Measurements from ENCODE around the gene GGT7. TPM values are rescaled to one million over a fixed set of nuclear protein-coding genes. Genes with fewer than 3 reads are reported as not detected.
A peak's percentile ranks its signal among the peaks of the same experiment; 100 is the strongest.

Gene GGT7
- total and polyA plus RNA-seq, 9 of the 15 experiments (the other 6 are each of a cell fraction or from before 2014, with no cell fraction given): 0.04 to 18.3 (median 5.9) TPM

- no peak for TF ChIP-seq ZNF408 (CRISPR knock-in tag; IDR thresholded peaks at IDR 0.05; ENCODE audit: low read depth)
- TF ChIP-seq MIER1 (IDR thresholded peaks at IDR 0.05; ENCODE audit: low read depth): no peak
- peak; percentile 87 for TF ChIP-seq CBFA2T2 (conservative IDR thresholded peaks at IDR 0.05)
- no peak for TF ChIP-seq ATF4 (CRISPR knock-in tag; IDR thresholded peaks at IDR 0.05)
- TF ChIP-seq POLR2H (tag; IDR thresholded peaks at IDR 0.05; ENCODE audit: low read depth): no peak
- no peak for TF ChIP-seq ZNF398 (CRISPR knock-in tag; IDR thresholded peaks at IDR 0.05)
- no peak for TF ChIP-seq PURB (CRISPR knock-in tag; IDR thresholded peaks at IDR 0.05; ENCODE audit: low read depth)
Observed at GRCh38 chr20:34888468-34888867, 15.8 kb upstream of the GGT7 start (continued).

- ATAC-seq (no peak), DNase-seq (ENCODE audit: extremely low read depth in 1 of 4, low spot score in 3 of 4) (no peak), FAIRE-seq (no peak)
- intact Hi-C loops (cut with micrococcal nuclease) (no loop called here), in situ Hi-C loops (cut with MboI) (no loop called here)
- no peak overlapping the region for H3K27ac ChIP-seq (ENCODE audit: extremely low read depth, low read depth, low read length)
- H4K20me1 ChIP-seq (replicated peaks; ENCODE audit: control insufficient read depth, insufficient read depth, low read length): no peaks in the 10 kb centered on the region
- peaks cover 73% of the 10 kb centered on the region for H3K36me3 ChIP-seq (ENCODE audit: control insufficient read depth, insufficient read depth, low read length)
- no peak overlapping the region for H3K4me3 ChIP-seq
- H3K4me1 ChIP-seq (replicated peaks in 1 of 2; ENCODE audit: control insufficient read depth in 2 of 2, insufficient read depth in 2 of 2, low read length in 2 of 2): peaks cover 7 to 28% of the 10 kb centered on the region in 2 experiments; a peak in 4 of 5 replicates
- 75% methylated on average over 3 of the region's 3 CpGs for WGBS (ENCODE audit: insufficient coverage, low coverage, missing lambda C conversion rate)
- BruUV-seq (replicated peaks): no TSS peak
- no peaks in the 10 kb centered on the region for H3K9me1 ChIP-seq (ENCODE audit: control insufficient read depth, insufficient read depth, low read length)
- POLR2A ChIA-PET: interaction anchor here (0.6 to 3.2 kb wide), 4 partner anchors 11 to 729 kb away, joined by 3 to 14 read pairs (median 4); partner anchors contain the start of genes ACSS2 and SPAG4
- H3K79me2 ChIP-seq (ENCODE audit: control insufficient read depth, insufficient read depth, low read length): peaks cover 27% of the 10 kb centered on the region; the same call in 2 of the 3 replicates
- CTCF ChIA-PET (ENCODE audit: low intra/inter-chr PET ratio): no interaction called here
- peaks cover 12% of the 10 kb centered on the region for H3K9me3 ChIP-seq (replicated peaks; ENCODE audit: control insufficient read depth, insufficient read depth, low read depth, low read length)
- H3K9ac ChIP-seq (ENCODE audit: insufficient read depth in 1 of 2, low read depth in 2 of 2, low read length in 2 of 2): no peak overlapping the region
- no peak overlapping the region for H3K4me2 ChIP-seq (ENCODE audit: insufficient read depth, low read length)
- H3K27me3 ChIP-seq (ENCODE audit: control insufficient read depth in 2 of 2, insufficient read depth in 2 of 2, low read length in 2 of 2): no peaks in the 10 kb centered on the region
- H2AFZ ChIP-seq (ENCODE audit: low read depth, low read length): no peak overlapping the region
- TF ChIP-seq ZNF655 (CRISPR knock-in tag; IDR thresholded peaks at IDR 0.05) (no peak), MIER1 (IDR thresholded peaks at IDR 0.05; ENCODE audit: low read depth) (no peak), RREB1 (CRISPR knock-in tag; IDR thresholded peaks at IDR 0.05) (no peak), SMAD3 (CRISPR knock-in tag; conservative IDR thresholded peaks at IDR 0.05) (no peak)
Observed at GRCh38 chr20:34887023-34887422, 14.4 kb upstream of the GGT7 start.
